Panc1 (cell line): ENCODE results near the gene DIAPH1.

Experiments
- POLR2AphosphoS5 ChIP-seq: IDR thresholded peaks from 2 replicates; pipeline ENCODE4 v1.6.1; 2012; ENCODE audit warnings: mild to moderate bottlenecking, low read depth, low read length, moderate library complexity
- SIN3A ChIP-seq: IDR thresholded peaks from 2 replicates; pipeline ENCODE4 v1.6.1; 2012; ENCODE audit warnings: low read depth, mild to moderate bottlenecking, low read length, moderate library complexity, borderline replicate concordance; ENCODE audit not compliant: insufficient read depth
- TCF7L2 ChIP-seq: IDR thresholded peaks from 2 replicates; pipeline ENCODE4 v1.6.1; 2011; ENCODE audit warnings: mild to moderate bottlenecking, low read depth, low read length, inconsistent platforms
- TF ChIP-seq, protein P1 (sequence below): fragments of 450-650 bp; IDR thresholded peaks from 2 replicates; pipeline ENCODE4 v1.5.1; 2017; ENCODE audit warnings: mild to moderate bottlenecking
- TF ChIP-seq, protein P2 (sequence below), 2 experiments: IDR thresholded peaks; 2 replicates each; pipeline ENCODE4 v1.6.1; 2011 to 2012; ENCODE audit warnings: low read depth in 2 of 2, control low read depth in 1 of 2, low read length in 1 of 2, mild to moderate bottlenecking in 1 of 2, moderate library complexity in 1 of 2; ENCODE audit not compliant: insufficient read depth in 1 of 2

DNA sequence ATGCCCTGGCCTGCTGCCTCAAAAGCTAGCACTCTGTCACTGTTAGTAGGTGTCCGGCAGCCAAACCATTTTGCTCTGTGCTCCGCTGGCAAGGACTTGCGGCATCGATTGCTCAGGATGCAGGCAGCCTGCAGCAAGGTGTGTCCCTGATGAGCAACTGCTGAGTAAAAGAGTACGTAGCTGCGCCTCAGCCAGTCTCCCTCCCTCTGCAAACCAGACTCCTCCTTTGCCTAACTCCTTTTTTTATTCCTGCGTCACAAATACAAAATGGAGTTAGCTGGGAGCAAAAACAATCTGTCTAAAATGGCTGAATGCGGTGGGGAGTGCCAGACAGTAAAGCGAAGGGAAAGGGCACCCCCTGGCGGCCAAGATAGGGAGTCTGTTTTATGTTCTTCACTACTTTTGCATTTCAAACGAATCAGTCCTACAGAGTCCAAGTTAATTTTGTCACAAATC is 61.1 kb downstream of the DIAPH1 start:
- TF ChIP-seq, protein P1, sequence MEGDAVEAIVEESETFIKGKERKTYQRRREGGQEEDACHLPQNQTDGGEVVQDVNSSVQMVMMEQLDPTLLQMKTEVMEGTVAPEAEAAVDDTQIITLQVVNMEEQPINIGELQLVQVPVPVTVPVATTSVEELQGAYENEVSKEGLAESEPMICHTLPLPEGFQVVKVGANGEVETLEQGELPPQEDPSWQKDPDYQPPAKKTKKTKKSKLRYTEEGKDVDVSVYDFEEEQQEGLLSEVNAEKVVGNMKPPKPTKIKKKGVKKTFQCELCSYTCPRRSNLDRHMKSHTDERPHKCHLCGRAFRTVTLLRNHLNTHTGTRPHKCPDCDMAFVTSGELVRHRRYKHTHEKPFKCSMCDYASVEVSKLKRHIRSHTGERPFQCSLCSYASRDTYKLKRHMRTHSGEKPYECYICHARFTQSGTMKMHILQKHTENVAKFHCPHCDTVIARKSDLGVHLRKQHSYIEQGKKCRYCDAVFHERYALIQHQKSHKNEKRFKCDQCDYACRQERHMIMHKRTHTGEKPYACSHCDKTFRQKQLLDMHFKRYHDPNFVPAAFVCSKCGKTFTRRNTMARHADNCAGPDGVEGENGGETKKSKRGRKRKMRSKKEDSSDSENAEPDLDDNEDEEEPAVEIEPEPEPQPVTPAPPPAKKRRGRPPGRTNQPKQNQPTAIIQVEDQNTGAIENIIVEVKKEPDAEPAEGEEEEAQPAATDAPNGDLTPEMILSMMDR: peak; percentile 92
- TF ChIP-seq POLR2AphosphoS5 (no peak), SIN3A (no peak), TCF7L2 (no peak)
- TF ChIP-seq, protein P2, sequence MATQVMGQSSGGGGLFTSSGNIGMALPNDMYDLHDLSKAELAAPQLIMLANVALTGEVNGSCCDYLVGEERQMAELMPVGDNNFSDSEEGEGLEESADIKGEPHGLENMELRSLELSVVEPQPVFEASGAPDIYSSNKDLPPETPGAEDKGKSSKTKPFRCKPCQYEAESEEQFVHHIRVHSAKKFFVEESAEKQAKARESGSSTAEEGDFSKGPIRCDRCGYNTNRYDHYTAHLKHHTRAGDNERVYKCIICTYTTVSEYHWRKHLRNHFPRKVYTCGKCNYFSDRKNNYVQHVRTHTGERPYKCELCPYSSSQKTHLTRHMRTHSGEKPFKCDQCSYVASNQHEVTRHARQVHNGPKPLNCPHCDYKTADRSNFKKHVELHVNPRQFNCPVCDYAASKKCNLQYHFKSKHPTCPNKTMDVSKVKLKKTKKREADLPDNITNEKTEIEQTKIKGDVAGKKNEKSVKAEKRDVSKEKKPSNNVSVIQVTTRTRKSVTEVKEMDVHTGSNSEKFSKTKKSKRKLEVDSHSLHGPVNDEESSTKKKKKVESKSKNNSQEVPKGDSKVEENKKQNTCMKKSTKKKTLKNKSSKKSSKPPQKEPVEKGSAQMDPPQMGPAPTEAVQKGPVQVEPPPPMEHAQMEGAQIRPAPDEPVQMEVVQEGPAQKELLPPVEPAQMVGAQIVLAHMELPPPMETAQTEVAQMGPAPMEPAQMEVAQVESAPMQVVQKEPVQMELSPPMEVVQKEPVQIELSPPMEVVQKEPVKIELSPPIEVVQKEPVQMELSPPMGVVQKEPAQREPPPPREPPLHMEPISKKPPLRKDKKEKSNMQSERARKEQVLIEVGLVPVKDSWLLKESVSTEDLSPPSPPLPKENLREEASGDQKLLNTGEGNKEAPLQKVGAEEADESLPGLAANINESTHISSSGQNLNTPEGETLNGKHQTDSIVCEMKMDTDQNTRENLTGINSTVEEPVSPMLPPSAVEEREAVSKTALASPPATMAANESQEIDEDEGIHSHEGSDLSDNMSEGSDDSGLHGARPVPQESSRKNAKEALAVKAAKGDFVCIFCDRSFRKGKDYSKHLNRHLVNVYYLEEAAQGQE (IDR thresholded peaks at IDR 0.05; ENCODE audit: insufficient read depth in 1 of 2, low read depth in 2 of 2, low read length in 1 of 2): no peak
